ENCODE results near the gene KAT2B. TPM values are rescaled to one million over a fixed set of nuclear protein-coding genes. Genes with fewer than 3 reads are reported as not detected.

Gene KAT2B
- total RNA-seq, 1 experiment from 2014 or later: 4.6 TPM

DNA sequence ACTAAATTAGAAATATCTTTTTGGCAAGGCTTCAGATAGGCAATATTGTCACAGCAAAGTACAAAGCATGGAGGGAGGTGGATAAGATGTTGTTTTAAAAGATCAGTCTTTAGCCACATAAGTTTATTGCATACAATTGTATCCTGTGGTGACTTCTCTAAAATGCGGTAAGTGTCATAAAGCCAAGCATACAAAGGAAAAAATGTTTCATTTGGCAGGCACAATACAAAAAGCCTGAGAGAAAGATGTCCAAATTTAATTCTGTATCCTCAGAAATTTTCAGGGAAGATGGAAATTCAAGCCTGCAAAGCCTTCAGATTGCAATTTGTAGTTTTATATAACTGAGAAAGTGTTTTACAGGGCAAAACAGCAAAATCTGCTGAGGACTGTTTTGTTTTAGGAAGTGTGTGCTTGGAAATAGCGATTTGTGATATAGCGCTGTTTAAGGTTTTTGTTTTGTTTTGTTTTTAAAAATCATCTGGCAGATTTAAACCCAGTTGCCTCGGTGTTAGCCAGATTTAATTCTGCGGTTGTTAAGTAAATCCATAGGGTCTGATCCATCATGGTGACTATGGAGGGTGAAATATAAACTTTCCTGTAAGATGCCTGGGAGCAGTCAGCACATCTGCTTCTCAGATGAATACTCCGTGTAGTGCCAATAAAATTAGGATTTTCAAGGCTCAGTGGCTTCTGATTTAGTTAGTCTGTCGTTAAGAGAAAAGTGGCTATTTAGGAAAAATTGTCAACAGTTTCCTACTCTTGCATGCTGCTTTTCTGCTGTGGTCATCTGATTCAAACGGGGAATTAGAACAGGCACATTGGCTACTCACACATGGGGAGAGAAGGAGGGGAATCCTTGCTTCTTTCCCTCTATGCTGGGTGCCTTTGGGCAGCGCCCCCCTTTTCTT is 8.0 kb downstream of the KAT2B start:
- no TSS peak for BruUV-seq (replicated peaks)
- Histone ChIP-seq H3K36me3 (ENCODE audit: insufficient read depth, low read length, poor library complexity, severe bottlenecking) (no peaks in the 10 kb centered on the region), H3K27ac (ENCODE audit: low read depth, low read length, poor library complexity, severe bottlenecking) (no peak overlapping the region), H3K4me1 (ENCODE audit: insufficient read depth, low read length, poor library complexity, severe bottlenecking) (no peaks in the 10 kb centered on the region), H3K9me3 (ENCODE audit: low read depth, low read length, poor library complexity, severe bottlenecking) (no peaks in the 10 kb centered on the region), H3K27me3 (replicated peaks; ENCODE audit: insufficient read depth, low read depth, low read length, poor library complexity) (no peaks in the 10 kb centered on the region), H3K4me3 (ENCODE audit: low read depth, low read length, poor library complexity, severe bottlenecking) (no peak overlapping the region)
- intact Hi-C loops (cut with micrococcal nuclease; ENCODE audit: unreplicated experiment): no loop called here
- TF ChIP-seq CTCF (conservative IDR thresholded peaks at IDR 0.05; ENCODE audit: low read depth, low read length) (no peak), EZH2 (IDR thresholded peaks at IDR 0.05; ENCODE audit: borderline replicate concordance, low read depth, low read length, poor library complexity, severe bottlenecking) (no peak)
- ChIA-PET POLR2A (ENCODE audit: low non-redundant PET) (no interaction called here), CTCF (no interaction called here)
- DNase-seq (ENCODE audit: low spot score): no peak

DNA sequence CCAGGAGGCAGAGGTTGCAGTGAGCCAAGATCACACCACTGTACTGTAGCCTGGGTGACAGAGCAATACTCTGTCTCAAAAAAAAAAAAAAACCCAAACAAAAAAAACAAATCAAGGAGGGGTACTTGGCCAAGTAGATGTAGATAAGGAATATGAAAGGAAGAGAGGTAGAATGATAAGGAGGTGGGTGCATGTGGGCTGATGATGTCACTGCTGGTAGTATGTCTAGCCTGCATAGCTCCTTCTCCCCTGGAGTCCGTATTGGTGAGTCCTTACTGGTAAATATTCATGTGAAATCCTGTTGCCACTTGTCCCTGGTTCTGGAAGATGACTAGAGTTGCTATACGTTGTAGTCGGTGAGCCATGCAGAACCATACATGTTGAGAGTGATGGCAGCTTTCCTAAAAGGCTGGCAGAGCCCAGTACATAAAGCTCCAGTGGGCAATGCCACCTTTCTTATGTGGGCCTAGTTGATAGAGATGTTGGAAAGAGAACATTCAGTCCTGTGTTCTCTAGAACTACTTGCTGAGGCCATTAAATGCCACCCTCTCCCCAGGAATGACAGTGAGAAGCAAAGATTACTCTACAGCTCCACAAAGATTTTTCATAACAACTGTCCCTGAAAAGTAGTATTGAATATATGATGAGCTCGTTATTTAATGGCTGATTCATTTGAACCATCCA is 11.0 kb downstream of the KAT2B start:
- no peak overlapping the region for H3K27ac ChIP-seq (ENCODE audit: low read depth, low read length, poor library complexity, severe bottlenecking)
- no peak for TF ChIP-seq CTCF (conservative IDR thresholded peaks at IDR 0.05; ENCODE audit: low read depth, low read length)
- TF ChIP-seq EZH2 (IDR thresholded peaks at IDR 0.05; ENCODE audit: borderline replicate concordance, low read depth, low read length, poor library complexity, severe bottlenecking): no peak
- no peak for DNase-seq (ENCODE audit: low spot score)
- no peak overlapping the region for H3K4me3 ChIP-seq (ENCODE audit: low read depth, low read length, poor library complexity, severe bottlenecking)
- H3K9me3 ChIP-seq (ENCODE audit: low read depth, low read length, poor library complexity, severe bottlenecking): no peaks in the 10 kb centered on the region
- no TSS peak for BruUV-seq (replicated peaks)
- intact Hi-C loops (cut with micrococcal nuclease; ENCODE audit: unreplicated experiment): no loop called here
- CTCF ChIA-PET: no interaction called here
- H3K27me3 ChIP-seq (replicated peaks; ENCODE audit: insufficient read depth, low read depth, low read length, poor library complexity): no peaks in the 10 kb centered on the region
- H3K4me1 ChIP-seq (ENCODE audit: insufficient read depth, low read length, poor library complexity, severe bottlenecking): no peaks in the 10 kb centered on the region
- POLR2A ChIA-PET (ENCODE audit: low non-redundant PET): no interaction called here
- no peaks in the 10 kb centered on the region for H3K36me3 ChIP-seq (ENCODE audit: insufficient read depth, low read length, poor library complexity, severe bottlenecking)

DNA sequence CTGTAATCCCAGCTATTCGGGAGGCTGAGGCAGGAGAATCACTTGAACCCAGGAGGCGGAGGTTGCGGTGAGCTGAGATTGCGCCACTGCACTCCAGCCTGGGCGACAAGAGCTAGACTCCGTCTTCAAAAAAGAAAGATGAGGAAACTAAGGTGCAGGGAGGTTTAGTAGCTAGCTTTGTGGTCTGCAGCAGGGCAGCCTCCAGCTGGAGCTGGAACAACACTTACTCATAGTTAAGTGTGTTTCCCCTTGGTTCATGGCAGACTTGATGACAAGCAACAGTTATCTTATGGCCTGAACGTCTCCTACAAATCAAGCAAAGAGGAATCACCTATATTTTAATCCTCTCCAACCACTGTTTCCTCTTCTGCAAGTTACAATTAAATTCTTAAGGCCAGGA is 12.6 kb downstream of the KAT2B start:
- CTCF ChIA-PET: no interaction called here
- POLR2A ChIA-PET (ENCODE audit: low non-redundant PET): no interaction called here
- H3K4me1 ChIP-seq (ENCODE audit: insufficient read depth, low read length, poor library complexity, severe bottlenecking): no peaks in the 10 kb centered on the region
- DNase-seq (ENCODE audit: low spot score): no peak
- no peaks in the 10 kb centered on the region for H3K9me3 ChIP-seq (ENCODE audit: low read depth, low read length, poor library complexity, severe bottlenecking)
- intact Hi-C loops (cut with micrococcal nuclease; ENCODE audit: unreplicated experiment): no loop called here
- H3K36me3 ChIP-seq (ENCODE audit: insufficient read depth, low read length, poor library complexity, severe bottlenecking): no peaks in the 10 kb centered on the region
- no peak overlapping the region for H3K4me3 ChIP-seq (ENCODE audit: low read depth, low read length, poor library complexity, severe bottlenecking)
- TF ChIP-seq CTCF (conservative IDR thresholded peaks at IDR 0.05; ENCODE audit: low read depth, low read length): no peak
- TF ChIP-seq EZH2 (IDR thresholded peaks at IDR 0.05; ENCODE audit: borderline replicate concordance, low read depth, low read length, poor library complexity, severe bottlenecking): no peak
- no peak overlapping the region for H3K27ac ChIP-seq (ENCODE audit: low read depth, low read length, poor library complexity, severe bottlenecking)
- H3K27me3 ChIP-seq (replicated peaks; ENCODE audit: insufficient read depth, low read depth, low read length, poor library complexity): no peaks in the 10 kb centered on the region
- BruUV-seq (replicated peaks): no TSS peak
